Kidney epithelial cell (primary cell): Measurements from ENCODE around the gene CSNK2A3. TPM values are rescaled to one million over a fixed set of nuclear protein-coding genes. Genes with fewer than 3 reads are reported as not detected.
"Not testable (repeated sequence)": the region's sequence is repeated elsewhere in the genome, so short reads cannot be mapped to it uniquely, and the experiment has no call there.

ENCODE experiments used
- DNase-seq: peaks from one replicate; pipeline ENCODE4 v3.0.0-alpha.2; 2010; ENCODE audit warnings: low read depth
- H3K27me3 ChIP-seq: 2 replicates; pipeline ENCODE4 v1.6.0; 2011; ENCODE audit warnings: low read length; ENCODE audit not compliant: control insufficient read depth, insufficient read depth
- H3K36me3 ChIP-seq: 2 replicates; pipeline ENCODE4 v1.5.1; 2011; ENCODE audit warnings: low read length; ENCODE audit not compliant: control insufficient read depth, insufficient read depth
- H3K4me3 ChIP-seq: 2 replicates; pipeline ENCODE4 v1.5.1; 2011; ENCODE audit warnings: low read depth, mild to moderate bottlenecking, control low read depth, low read length
- total RNA-seq: library from RNA; depleted of rRNA; stranded (reverse); fragments of >200 nt; gene quantifications from 2 replicates; pipeline ENCODE4 v1.2.3, GENCODE V29; 2015
- TF ChIP-seq, protein P1 (sequence below): IDR thresholded peaks from 2 replicates; pipeline ENCODE4 v1.5.1; 2011; ENCODE audit warnings: mild to moderate bottlenecking, moderate library complexity, low read length, control low read depth, inconsistent platforms; ENCODE audit not compliant: insufficient read depth, poor library complexity, severe bottlenecking

CSNK2A3 gene
- total RNA-seq, 1 donor from 2014 or later: 3.4 TPM

GRCh38 chr11:11370255-11370961 lies 17.4 kb upstream of the CSNK2A3 start:
- Histone ChIP-seq H3K27me3 (no peaks in the 10 kb centered on the region), H3K36me3 (no peaks in the 10 kb centered on the region), H3K4me3 (no peak overlapping the region)
- TF ChIP-seq, protein P1, sequence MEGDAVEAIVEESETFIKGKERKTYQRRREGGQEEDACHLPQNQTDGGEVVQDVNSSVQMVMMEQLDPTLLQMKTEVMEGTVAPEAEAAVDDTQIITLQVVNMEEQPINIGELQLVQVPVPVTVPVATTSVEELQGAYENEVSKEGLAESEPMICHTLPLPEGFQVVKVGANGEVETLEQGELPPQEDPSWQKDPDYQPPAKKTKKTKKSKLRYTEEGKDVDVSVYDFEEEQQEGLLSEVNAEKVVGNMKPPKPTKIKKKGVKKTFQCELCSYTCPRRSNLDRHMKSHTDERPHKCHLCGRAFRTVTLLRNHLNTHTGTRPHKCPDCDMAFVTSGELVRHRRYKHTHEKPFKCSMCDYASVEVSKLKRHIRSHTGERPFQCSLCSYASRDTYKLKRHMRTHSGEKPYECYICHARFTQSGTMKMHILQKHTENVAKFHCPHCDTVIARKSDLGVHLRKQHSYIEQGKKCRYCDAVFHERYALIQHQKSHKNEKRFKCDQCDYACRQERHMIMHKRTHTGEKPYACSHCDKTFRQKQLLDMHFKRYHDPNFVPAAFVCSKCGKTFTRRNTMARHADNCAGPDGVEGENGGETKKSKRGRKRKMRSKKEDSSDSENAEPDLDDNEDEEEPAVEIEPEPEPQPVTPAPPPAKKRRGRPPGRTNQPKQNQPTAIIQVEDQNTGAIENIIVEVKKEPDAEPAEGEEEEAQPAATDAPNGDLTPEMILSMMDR: no peak
- no peak for DNase-seq

- no peaks in the 10 kb centered on the region for H3K36me3 ChIP-seq
- no peaks in the 10 kb centered on the region for H3K27me3 ChIP-seq
- TF ChIP-seq, protein P1: no peak
- no peak for DNase-seq
- no peak overlapping the region for H3K4me3 ChIP-seq
Measured at GRCh38 chr11:11366793-11367192, 13.7 kb upstream of the CSNK2A3 start.

GRCh38 chr11:11363674-11364073 lies 10.6 kb upstream of the CSNK2A3 start:
- H3K27me3 ChIP-seq: no peaks in the 10 kb centered on the region
- TF ChIP-seq, protein P1: no peak

DNA sequence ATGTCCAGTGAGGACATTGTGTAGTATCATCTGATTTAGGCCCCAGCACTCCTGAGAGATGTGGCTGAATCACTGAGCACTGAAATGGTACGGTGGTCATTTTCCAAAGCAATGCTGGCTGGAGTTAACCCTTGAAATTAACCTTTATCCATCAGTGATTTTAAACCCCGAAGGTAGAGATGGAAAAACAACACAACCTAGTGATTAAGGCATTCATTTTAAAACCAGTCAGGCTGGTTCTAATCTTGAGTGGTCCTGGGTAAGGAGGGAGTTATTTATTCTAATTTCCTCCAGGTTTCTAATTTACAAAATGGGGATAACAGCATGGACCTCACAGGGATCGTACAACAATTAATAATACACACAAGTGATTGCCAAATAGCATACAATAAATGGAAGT lies 6.6 kb upstream of the CSNK2A3 start:
- H3K36me3 ChIP-seq: no peaks in the 10 kb centered on the region
- H3K27me3 ChIP-seq: no peaks in the 10 kb centered on the region
- TF ChIP-seq, protein P1: no peak
- DNase-seq: no peak
- H3K4me3 ChIP-seq: no peak overlapping the region

More at GRCh38 chr11:11363674-11364073, 10.6 kb upstream of the CSNK2A3 start:
- no peak for DNase-seq
- no peaks in the 10 kb centered on the region for H3K36me3 ChIP-seq
- no peak overlapping the region for H3K4me3 ChIP-seq

- no peak for DNase-seq
- Histone ChIP-seq H3K27me3 (no peaks in the 10 kb centered on the region), H3K36me3 (no peaks in the 10 kb centered on the region), H3K4me3 (no peak overlapping the region)
- TF ChIP-seq, protein P1: no peak
Measured at GRCh38 chr11:11356842-11357241, 3.8 kb upstream of the CSNK2A3 start.

DNA sequence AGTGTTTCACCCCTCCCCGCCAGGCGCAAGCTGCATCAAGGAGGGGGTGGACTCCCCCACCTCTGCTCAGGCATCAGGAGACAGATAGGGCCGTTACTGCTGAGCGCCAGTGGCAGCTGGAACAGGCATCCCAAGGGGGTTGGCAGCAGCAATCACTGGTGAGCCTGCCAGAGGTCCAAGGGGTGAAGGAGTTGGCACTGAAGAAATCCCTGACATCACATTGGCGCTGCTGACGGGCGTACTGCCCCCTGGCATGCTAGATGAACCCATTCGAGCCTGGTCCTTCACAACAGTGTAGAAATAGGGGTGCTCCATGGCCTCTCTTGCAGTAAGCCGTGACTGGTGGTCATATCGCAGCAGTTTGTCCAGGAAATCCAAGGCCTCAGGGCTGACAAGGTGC lies 1.2 kb downstream of the CSNK2A3 start:
- not testable (repeated sequence) for H3K4me3 ChIP-seq, DNase-seq, H3K36me3 ChIP-seq, H3K27me3 ChIP-seq
